Upper lobe of left lung (tissue), 6 donors: Measurements from ENCODE around the gene HNRNPLL. TPM values are rescaled to one million over a fixed set of nuclear protein-coding genes. Genes with fewer than 3 reads are reported as not detected.
"Not testable (repeated sequence)": the region's sequence is repeated elsewhere in the genome, so short reads cannot be mapped to it uniquely, and the experiment has no call there.

Experiments
- ATAC-seq, 2 donors: fragments of 200-7000 bp; cut with Tn5 transposase; one replicate each; pipeline ENCODE4 v1.9.1; 2022; ENCODE audit warnings: mild to moderate bottlenecking in 2 of 2, moderate library complexity in 2 of 2; ENCODE audit not compliant: low FRiP score in 2 of 2
- DNase-seq, 2 donors: peaks; one replicate each; pipeline ENCODE4 v3.0.0-alpha.2; 2019 to 2020
- H3K27ac ChIP-seq, 4 donors: fragments of 200-600 bp; sonication (generic); one replicate each; pipeline ENCODE4 v1.5.1; 2016 to 2019
- H3K27me3 ChIP-seq, 4 donors: fragments of 200-600 bp; sonication (generic); one replicate each; pipeline ENCODE4 v1.5.1; 2017 to 2019
- H3K36me3 ChIP-seq, 4 donors: fragments of 200-600 bp; sonication (generic); one replicate each; pipeline ENCODE4 v1.5.1; 2016 to 2019
- H3K4me1 ChIP-seq, 4 donors: fragments of 200-600 bp; sonication (generic); one replicate each; pipeline ENCODE4 v1.5.1; 2018 to 2019
- H3K4me3 ChIP-seq, 4 donors: fragments of 200-600 bp; sonication (generic); one replicate each; pipeline ENCODE4 v1.5.1; 2017 to 2019; ENCODE audit warnings: mild to moderate bottlenecking in 2 of 4, moderate library complexity in 1 of 4
- H3K9me3 ChIP-seq, 4 donors: fragments of 200-600 bp; sonication (generic); one replicate each; pipeline ENCODE4 v1.5.1; 2018 to 2019
- CTCF ChIP-seq, 6 experiments: fragments of 450-650 bp in 4 of 6; fragments of 200-600 bp in 2 of 6; sonication (generic) in 2 of 6; IDR thresholded peaks; one replicate each; pipeline ENCODE4 v1.5.1; 2016 to 2019; ENCODE audit warnings: antibody characterized with exemption in 6 of 6
- EP300 ChIP-seq, 4 donors: sonication (generic); formaldehyde crosslinking; IDR thresholded peaks; one replicate each; pipeline ENCODE4 v1.5.1; 2017; ENCODE audit warnings: antibody characterized with exemption in 4 of 4, control low read depth in 2 of 4
- POLR2A ChIP-seq, 4 donors: fragments of 450-650 bp; IDR thresholded peaks; one replicate each; pipeline ENCODE4 v1.5.1; 2016 to 2017; ENCODE audit warnings: antibody characterized with exemption in 4 of 4, mild to moderate bottlenecking in 2 of 4
- POLR2AphosphoS5 ChIP-seq, 2 donors: sonication (generic); formaldehyde crosslinking; IDR thresholded peaks; one replicate each; pipeline ENCODE4 v1.5.1; 2017; ENCODE audit warnings: antibody characterized with exemption in 2 of 2
- WGBS, 2 donors: methylation state at CpG; one replicate each; pipeline ENCODE4 v1.1.5; 2017 to 2018; 5-methylcytosine and 5-hydroxymethylcytosine counted together
- total RNA-seq, 6 donors: library from RNA; depleted of rRNA in 4 of 6; stranded (reverse); fragments of >200 nt in 4 of 6; gene quantifications; one replicate each; pipeline versions ENCODE4 v1.1.0 to v1.2.1, GENCODE V29; 2016 to 2021
- donor health status: DM: no; HTN: no; CAD: no; lungs with moderate emphysema.
- donor health status: DM: no; HTN: yes; CAD: no; lungs with severe emphysema.

The HNRNPLL gene
- total RNA-seq, 6 donors from 2014 or later, result 41.0 to 71.3 (median 46.2) TPM

- ATAC-seq (no peak), DNase-seq (no peak)
- Histone ChIP-seq H3K36me3 (no peaks in the 10 kb centered on the region), H3K9me3 (no peaks in the 10 kb centered on the region), H3K27me3 (no peaks in the 10 kb centered on the region), H3K4me1 (peaks cover 0 to 4% (median 2%) of the 10 kb centered on the region in 4 donors), H3K4me3 (no peak overlapping the region), H3K27ac (no peak overlapping the region)
- TF ChIP-seq CTCF (IDR thresholded peaks at IDR 0.05), result no peak
- no peak for TF ChIP-seq POLR2AphosphoS5 (IDR thresholded peaks at IDR 0.05)
- TF ChIP-seq POLR2A (IDR thresholded peaks at IDR 0.05), result no peak
- TF ChIP-seq EP300 (IDR thresholded peaks at IDR 0.05), result no peak
- 76 to 79% methylated on average over 3 of the region's 3 CpGs for WGBS, 2 donors
Observed at GRCh38 chr2:38613849-38614213, 11.1 kb upstream of the HNRNPLL start.

- 67 to 84% methylated on average over 10 of the region's 10 CpGs for WGBS, 2 donors
- H3K4me1 ChIP-seq, result peaks cover 0 to 4% (median 2%) of the 10 kb centered on the region in 4 donors
- H3K4me3 ChIP-seq, result no peak overlapping the region
- no peaks in the 10 kb centered on the region for H3K27me3 ChIP-seq
- no peaks in the 10 kb centered on the region for H3K9me3 ChIP-seq
- ATAC-seq (peak in 1 of 2 donors; percentile 76), DNase-seq (peak in 1 of 2 donors; percentile 29)
- H3K27ac ChIP-seq, result peak overlapping the region in 1 of 4 donors; percentile 36
- no peak for TF ChIP-seq EP300 (IDR thresholded peaks at IDR 0.05)
- no peak for TF ChIP-seq POLR2AphosphoS5 (IDR thresholded peaks at IDR 0.05)
- no peak for TF ChIP-seq POLR2A (IDR thresholded peaks at IDR 0.05)
- no peak for TF ChIP-seq CTCF (IDR thresholded peaks at IDR 0.05)
- H3K36me3 ChIP-seq, result no peaks in the 10 kb centered on the region
Observed at GRCh38 chr2:38613126-38613848, 10.6 kb upstream of the HNRNPLL start.

GRCh38 chr2:38610851-38611801, 8.4 kb upstream of the HNRNPLL start:
- Histone ChIP-seq H3K27me3 (no peaks in the 10 kb centered on the region), H3K27ac (no peak overlapping the region), H3K9me3 (no peaks in the 10 kb centered on the region), H3K36me3 (no peaks in the 10 kb centered on the region), H3K4me1 (peaks cover 0 to 4% (median 2%) of the 10 kb centered on the region in 4 donors), H3K4me3 (no peak overlapping the region)
- WGBS, 2 donors, result 64 to 67% methylated on average over 8 of the region's 8 CpGs
- ATAC-seq, result peak in 1 of 2 donors; percentile 50
- TF ChIP-seq EP300 (IDR thresholded peaks at IDR 0.05) (no peak), CTCF (IDR thresholded peaks at IDR 0.05) (no peak), POLR2AphosphoS5 (IDR thresholded peaks at IDR 0.05) (no peak), POLR2A (IDR thresholded peaks at IDR 0.05) (no peak)
- DNase-seq, result no peak

- not testable (repeated sequence) for H3K4me3 ChIP-seq, H3K4me1 ChIP-seq, ATAC-seq, H3K9me3 ChIP-seq, H3K36me3 ChIP-seq, DNase-seq, H3K27me3 ChIP-seq, H3K27ac ChIP-seq
- 83 to 95% methylated on average over 2 of the region's 2 CpGs for WGBS, 2 donors
Observed at GRCh38 chr2:38609246-38609645, 6.5 kb upstream of the HNRNPLL start.

GRCh38 chr2:38608755-38609154, 6.0 kb upstream of the HNRNPLL start:
- TF ChIP-seq CTCF (IDR thresholded peaks at IDR 0.05) (no peak), POLR2A (IDR thresholded peaks at IDR 0.05) (no peak), POLR2AphosphoS5 (IDR thresholded peaks at IDR 0.05) (no peak), EP300 (IDR thresholded peaks at IDR 0.05) (no peak)

More at GRCh38 chr2:38608755-38609154, 6.0 kb upstream of the HNRNPLL start:
- Histone ChIP-seq H3K27me3 (no peaks in the 10 kb centered on the region), H3K4me1 (peaks cover 7 to 10% (median 8%) of the 10 kb centered on the region in 4 donors), H3K4me3 (no peak overlapping the region), H3K27ac (no peak overlapping the region), H3K36me3 (no peaks in the 10 kb centered on the region), H3K9me3 (no peaks in the 10 kb centered on the region)
- DNase-seq (no peak), ATAC-seq (no peak)
- 79 to 88% methylated on average over 2 of the region's 2 CpGs for WGBS, 2 donors
